Chondrocyte (in vitro differentiated cells): ENCODE results near the gene NQO1. TPM values are rescaled to one million over a fixed set of nuclear protein-coding genes. Genes with fewer than 3 reads are reported as not detected.

Source experiments
- DNase-seq: peaks from one replicate; pipeline ENCODE4 v3.0.0; 2021; ENCODE audit warnings: mixed read lengths, low spot score
- H3K27ac Mint-ChIP-seq: one replicate; pipeline ENCODE4 v1.8.0; 2021; ENCODE audit warnings: mild to moderate bottlenecking, moderate library complexity, mixed read lengths; ENCODE audit not compliant: unreplicated experiment
- H3K27me3 Mint-ChIP-seq: 2 replicates; pipeline ENCODE4 v1.8.0; 2021; ENCODE audit warnings: low read depth, mixed read lengths
- H3K36me3 Mint-ChIP-seq: 2 replicates; pipeline ENCODE4 v1.8.0; 2021; ENCODE audit warnings: low read depth, mixed read lengths
- H3K4me1 Mint-ChIP-seq: 2 replicates; pipeline ENCODE4 v1.8.0; 2021; ENCODE audit warnings: low read depth, mild to moderate bottlenecking, mixed read lengths
- H3K4me3 Mint-ChIP-seq: one replicate; pipeline ENCODE4 v1.8.0; 2021; ENCODE audit warnings: mild to moderate bottlenecking, moderate library complexity, mixed read lengths; ENCODE audit not compliant: unreplicated experiment
- H3K9me3 Mint-ChIP-seq: 2 replicates; pipeline ENCODE4 v1.8.0; 2021; ENCODE audit warnings: low read depth, mixed read lengths
- CTCF ChIP-seq: fragments of 200-600 bp; sonication (generic); IDR thresholded peaks from 2 replicates; pipeline ENCODE4 v1.5.0; 2021; ENCODE audit warnings: antibody characterized with exemption, mild to moderate bottlenecking, moderate library complexity
- total RNA-seq: library from RNA; stranded (reverse); gene quantifications from 3 replicates; pipeline ENCODE4 v1.2.1, GENCODE V29; 2021

The NQO1 gene
- total RNA-seq, 1 donor from 2014 or later: 64.3 TPM

GRCh38 chr16:69662901-69663300 is 63.5 kb downstream of the NQO1 start:
- no peaks in the 10 kb centered on the region for H3K4me1 Mint-ChIP-seq
- DNase-seq: no peak
- no peaks in the 10 kb centered on the region for H3K27me3 Mint-ChIP-seq
- H3K36me3 Mint-ChIP-seq: peaks cover 10% of the 10 kb centered on the region
- H3K9me3 Mint-ChIP-seq: no peaks in the 10 kb centered on the region
- no peak overlapping the region for H3K4me3 Mint-ChIP-seq
- no peak for TF ChIP-seq CTCF
- H3K27ac Mint-ChIP-seq: no peak overlapping the region

- no peak overlapping the region for H3K27ac Mint-ChIP-seq
- H3K36me3 Mint-ChIP-seq: peaks cover 14% of the 10 kb centered on the region
- no peak for TF ChIP-seq CTCF
- H3K4me1 Mint-ChIP-seq: no peaks in the 10 kb centered on the region
- no peaks in the 10 kb centered on the region for H3K27me3 Mint-ChIP-seq
- H3K4me3 Mint-ChIP-seq: no peak overlapping the region
- H3K9me3 Mint-ChIP-seq: no peaks in the 10 kb centered on the region
- DNase-seq: no peak
Measured at GRCh38 chr16:69660166-69660565, 66.2 kb downstream of the NQO1 start.

Other genes starting within 250 kb of the NQO1 start
- 41.0 to 51.3 TPM (median 44.7 TPM) in 3 replicates for gene NFAT5, start 160.6 kb downstream of the NQO1 start, total RNA-seq
- gene NOB1, start 28.4 kb upstream of the NQO1 start, total RNA-seq: 23.9 to 25.7 TPM (median 25.3 TPM) in 3 replicates
- 37.9 to 41.2 TPM (median 39.9 TPM) in 3 replicates for gene WWP2, start 35.8 kb upstream of the NQO1 start, total RNA-seq
- gene CLEC18A, start 224.8 kb upstream of the NQO1 start, total RNA-seq: 3.5 to 4.5 TPM (median 4.3 TPM) in 3 replicates